Right lobe of liver (tissue), 6 donors: ENCODE results near the gene CACNA1C. TPM values are rescaled to one million over a fixed set of nuclear protein-coding genes. Genes with fewer than 3 reads are reported as not detected.
A peak's percentile ranks its signal among the peaks of the same experiment; 100 is the strongest.

ENCODE experiments used
- ATAC-seq, 4 donors: fragments of 200-7000 bp; cut with Tn5 transposase; one replicate each; pipeline ENCODE4 v1.9.1; 2020; ENCODE audit warnings: mild to moderate bottlenecking in 4 of 4, moderate library complexity in 4 of 4
- DNase-seq, 3 donors: peaks; one replicate each; pipeline ENCODE4 v3.0.0-alpha.2; 2020
- H3K27ac ChIP-seq, 3 donors: fragments of 200-600 bp; one replicate each; pipeline ENCODE4 v1.8.0; 2022
- H3K27me3 ChIP-seq, 2 donors: fragments of 200-600 bp; one replicate each; pipeline ENCODE4 v1.8.0; 2022
- H3K36me3 ChIP-seq, 4 donors: fragments of 200-600 bp; sonication (generic) in 1 of 4; one replicate each; pipeline versions ENCODE4 v1.5.1 to v1.8.0; 2017 to 2022; ENCODE audit warnings: control low read depth in 1 of 4
- H3K4me1 ChIP-seq, 4 donors: fragments of 200-600 bp; sonication (generic) in 1 of 4; one replicate each; pipeline versions ENCODE4 v1.5.1 to v1.8.0; 2017 to 2022; ENCODE audit warnings: control low read depth in 1 of 4
- H3K4me3 ChIP-seq, 3 donors: fragments of 200-600 bp; one replicate each; pipeline ENCODE4 v1.8.0; 2022
- H3K9me3 ChIP-seq, 4 donors: fragments of 200-600 bp; sonication (generic) in 1 of 4; one replicate each; pipeline versions ENCODE4 v1.5.1 to v1.8.0; 2017 to 2022; ENCODE audit warnings: control low read depth in 1 of 4
- CTCF ChIP-seq, 4 donors: fragments of 200-600 bp in 3 of 4; fragments of 450-650 bp in 1 of 4; IDR thresholded peaks; one replicate each; pipeline versions ENCODE4 v1.5.1 to v1.8.0; 2016 to 2022; ENCODE audit warnings: antibody characterized with exemption in 4 of 4, mild to moderate bottlenecking in 2 of 4
- POLR2A ChIP-seq: fragments of 450-650 bp; IDR thresholded peaks from one replicate; pipeline ENCODE4 v1.6.1; 2017; ENCODE audit warnings: antibody characterized with exemption, mild to moderate bottlenecking
- WGBS: methylation state at CpG from one replicate; pipeline ENCODE4 v1.1.6; 2018; ENCODE audit warnings: low coverage, low lambda C conversion rate; ENCODE audit not compliant: insufficient coverage; ENCODE audit errors: missing lambda C conversion rate; 5-methylcytosine and 5-hydroxymethylcytosine counted together
- intact Hi-C, 2 donors: fragments of 100-400 bp; cut with DNase I; formaldehyde crosslinking; loops; one replicate each; pipeline versions ENCODE4 v1.11.2 to v1.14.1; 2022
- total RNA-seq, 6 experiments: library from RNA; depleted of rRNA in 2 of 6; stranded (reverse); fragments of >200 nt in 2 of 6; fragmentation: NEBNext Ultra II Directional in 3 of 6; extraction: Animal tissue kit (Norgen Biotek cat#: 25700) in 3 of 6; gene quantifications; one replicate each; pipeline versions ENCODE4 v1.1.0 to v1.2.4, GENCODE V29; 2016 to 2023
- donor health status: DM: no; HTN: yes; CAD: no.
- donor health status: DM: no; HTN: no; CAD: no.
- donor health status: DM: no; HTN: no; CAD: no.
- donor health status: DM: no; HTN: yes; CAD: no.
- donor health status: DM: no; HTN: yes; CAD: no.

CACNA1C gene
- total RNA-seq, 6 experiments from 2014 or later = 0.18 to 1.0 (median 0.57) TPM

GRCh38 chr12:2625289-2625612, 572.5 kb downstream of the CACNA1C start:
- Histone ChIP-seq H3K27ac (no peak overlapping the region), H3K4me1 (no peaks in the 10 kb centered on the region), H3K27me3 (no peaks in the 10 kb centered on the region), H3K36me3 (no peaks in the 10 kb centered on the region), H3K9me3 (no peaks in the 10 kb centered on the region), H3K4me3 (no peak overlapping the region)
- DNase-seq (no peak), ATAC-seq (peak in 1 of 4 donors; percentile 16)
- intact Hi-C loops = no loop called here
- TF ChIP-seq POLR2A (no peak), CTCF (IDR thresholded peaks at IDR 0.05) (no peak)
- WGBS = 30% methylated on average over 5 of the region's 13 CpGs

GRCh38 chr12:2627076-2627834, 574.5 kb downstream of the CACNA1C start:
- ATAC-seq (no peak), DNase-seq (no peak)
- Histone ChIP-seq H3K4me1 (no peaks in the 10 kb centered on the region), H3K27ac (no peak overlapping the region), H3K9me3 (no peaks in the 10 kb centered on the region), H3K27me3 (no peaks in the 10 kb centered on the region), H3K36me3 (no peaks in the 10 kb centered on the region), H3K4me3 (no peak overlapping the region)
- 40% methylated on average over 10 of the region's 15 CpGs for WGBS
- no peak for TF ChIP-seq POLR2A
- TF ChIP-seq CTCF (IDR thresholded peaks at IDR 0.05) = no peak
- intact Hi-C loops = no loop called here

GRCh38 chr12:2627835-2628191, 575.0 kb downstream of the CACNA1C start:
- WGBS = 39% methylated on average over 11 of the region's 11 CpGs

GRCh38 chr12:2628401-2628800, 575.6 kb downstream of the CACNA1C start:
- H3K27ac ChIP-seq = no peak overlapping the region
- intact Hi-C loops = no loop called here
- WGBS = 52% methylated on average over 6 of the region's 6 CpGs

More at GRCh38 chr12:2627835-2628191, 575.0 kb downstream of the CACNA1C start:
- intact Hi-C loops = no loop called here
- DNase-seq = no peak
- ATAC-seq = no peak
- TF ChIP-seq CTCF (IDR thresholded peaks at IDR 0.05) (no peak), POLR2A (no peak)
- no peak overlapping the region for H3K27ac ChIP-seq
- H3K9me3 ChIP-seq = no peaks in the 10 kb centered on the region
- no peak overlapping the region for H3K4me3 ChIP-seq
- no peaks in the 10 kb centered on the region for H3K27me3 ChIP-seq
- H3K4me1 ChIP-seq = no peaks in the 10 kb centered on the region
- H3K36me3 ChIP-seq = no peaks in the 10 kb centered on the region

More at GRCh38 chr12:2628401-2628800, 575.6 kb downstream of the CACNA1C start:
- DNase-seq (no peak), ATAC-seq (no peak)
- Histone ChIP-seq H3K9me3 (no peaks in the 10 kb centered on the region), H3K4me1 (no peaks in the 10 kb centered on the region), H3K4me3 (no peak overlapping the region), H3K36me3 (no peaks in the 10 kb centered on the region), H3K27me3 (no peaks in the 10 kb centered on the region)
- TF ChIP-seq POLR2A (no peak), CTCF (IDR thresholded peaks at IDR 0.05) (no peak)
